KMS-11 (cell line): ENCODE measurements around the gene NPC2.

Experiments
- H2AFZ ChIP-seq: fragments of 200-600 bp; sonication (generic); 2 replicates; pipeline ENCODE4 v1.6.1; 2016; ENCODE audit warnings: antibody characterized with exemption, mixed run types, low read depth
- H3K27ac ChIP-seq: fragments of 200-600 bp; sonication (generic); 2 replicates; pipeline ENCODE4 v1.6.1; 2016; ENCODE audit warnings: mild to moderate bottlenecking, mixed run types
- H3K27me3 ChIP-seq: fragments of 200-600 bp; sonication (generic); 2 replicates; pipeline ENCODE4 v1.6.1; 2017; ENCODE audit warnings: mild to moderate bottlenecking, low read depth, mixed run types, moderate library complexity; ENCODE audit not compliant: insufficient read depth
- H3K36me3 ChIP-seq: fragments of 200-600 bp; sonication (generic); 2 replicates; pipeline ENCODE4 v1.6.1; 2017; ENCODE audit warnings: mild to moderate bottlenecking, mixed run types; ENCODE audit not compliant: insufficient read depth
- H3K4me1 ChIP-seq: fragments of 200-600 bp; sonication (generic); 2 replicates; pipeline ENCODE4 v1.6.1; 2016; ENCODE audit warnings: mild to moderate bottlenecking, low read depth, mixed run types; ENCODE audit not compliant: poor library complexity, severe bottlenecking
- H3K4me2 ChIP-seq: fragments of 200-600 bp; sonication (generic); 2 replicates; pipeline ENCODE4 v1.7.0; 2016; ENCODE audit warnings: mild to moderate bottlenecking, mixed run types
- H3K4me3 ChIP-seq: fragments of 200-600 bp; sonication (generic); IDR thresholded peaks from 2 replicates; pipeline ENCODE4 v1.6.1; 2017; ENCODE audit warnings: low read depth, low read length, mixed read lengths; ENCODE audit not compliant: insufficient read depth
- H3K79me2 ChIP-seq: fragments of 200-600 bp; sonication (generic); 2 replicates; pipeline ENCODE4 v1.6.1; 2016; ENCODE audit warnings: low read depth, mixed run types; ENCODE audit not compliant: insufficient read depth
- H3K9ac ChIP-seq: fragments of 200-600 bp; sonication (generic); 2 replicates; pipeline ENCODE4 v1.6.1; 2016; ENCODE audit warnings: mild to moderate bottlenecking, mixed run types
- H4K20me1 ChIP-seq: fragments of 200-600 bp; sonication (generic); 2 replicates; pipeline ENCODE4 v1.6.1; 2016; ENCODE audit warnings: mild to moderate bottlenecking, mixed run types; ENCODE audit not compliant: insufficient read depth
- TF ChIP-seq, protein P1 (sequence below): fragments of 200-600 bp; sonication (generic); conservative IDR thresholded peaks from 2 replicates; pipeline ENCODE4 v1.6.1; 2017; ENCODE audit warnings: low read depth, mild to moderate bottlenecking, antibody characterized with exemption, low read length, moderate library complexity, mixed read lengths

The NPC2 gene

DNA sequence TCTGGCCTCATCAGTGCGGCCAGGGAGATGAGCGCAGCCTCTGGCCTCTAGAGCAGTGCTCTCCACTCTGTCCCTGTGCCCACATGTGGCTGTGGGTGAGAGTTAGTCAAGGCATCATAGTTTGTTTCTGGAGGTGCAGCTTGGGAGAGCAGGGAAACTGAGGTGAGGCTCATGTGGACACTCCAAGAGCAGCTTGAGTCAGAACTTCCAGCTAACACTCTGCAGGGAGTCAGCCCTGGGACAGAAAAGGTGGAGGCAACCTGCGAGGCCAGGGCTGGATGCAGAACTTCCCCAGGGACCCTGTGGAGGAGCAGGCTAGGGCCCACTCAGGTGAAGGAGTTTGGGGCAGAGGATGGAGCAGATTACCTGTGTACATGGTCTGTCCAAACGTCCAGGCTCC lies 11.3 kb upstream of the NPC2 start:
- H3K4me1 ChIP-seq: no peaks in the 10 kb centered on the region
- H3K27ac ChIP-seq: no peak overlapping the region
- no peaks in the 10 kb centered on the region for H3K36me3 ChIP-seq
- no peaks in the 10 kb centered on the region for H3K79me2 ChIP-seq
- no peak overlapping the region for H2AFZ ChIP-seq
- no peak overlapping the region for H3K4me3 ChIP-seq
- H3K4me2 ChIP-seq: no peak overlapping the region
- H3K9ac ChIP-seq: no peak overlapping the region
- no peaks in the 10 kb centered on the region for H4K20me1 ChIP-seq
- TF ChIP-seq, protein P1, sequence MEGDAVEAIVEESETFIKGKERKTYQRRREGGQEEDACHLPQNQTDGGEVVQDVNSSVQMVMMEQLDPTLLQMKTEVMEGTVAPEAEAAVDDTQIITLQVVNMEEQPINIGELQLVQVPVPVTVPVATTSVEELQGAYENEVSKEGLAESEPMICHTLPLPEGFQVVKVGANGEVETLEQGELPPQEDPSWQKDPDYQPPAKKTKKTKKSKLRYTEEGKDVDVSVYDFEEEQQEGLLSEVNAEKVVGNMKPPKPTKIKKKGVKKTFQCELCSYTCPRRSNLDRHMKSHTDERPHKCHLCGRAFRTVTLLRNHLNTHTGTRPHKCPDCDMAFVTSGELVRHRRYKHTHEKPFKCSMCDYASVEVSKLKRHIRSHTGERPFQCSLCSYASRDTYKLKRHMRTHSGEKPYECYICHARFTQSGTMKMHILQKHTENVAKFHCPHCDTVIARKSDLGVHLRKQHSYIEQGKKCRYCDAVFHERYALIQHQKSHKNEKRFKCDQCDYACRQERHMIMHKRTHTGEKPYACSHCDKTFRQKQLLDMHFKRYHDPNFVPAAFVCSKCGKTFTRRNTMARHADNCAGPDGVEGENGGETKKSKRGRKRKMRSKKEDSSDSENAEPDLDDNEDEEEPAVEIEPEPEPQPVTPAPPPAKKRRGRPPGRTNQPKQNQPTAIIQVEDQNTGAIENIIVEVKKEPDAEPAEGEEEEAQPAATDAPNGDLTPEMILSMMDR: no peak
- H3K27me3 ChIP-seq: no peaks in the 10 kb centered on the region; the same call in 1 of the 2 replicates

DNA sequence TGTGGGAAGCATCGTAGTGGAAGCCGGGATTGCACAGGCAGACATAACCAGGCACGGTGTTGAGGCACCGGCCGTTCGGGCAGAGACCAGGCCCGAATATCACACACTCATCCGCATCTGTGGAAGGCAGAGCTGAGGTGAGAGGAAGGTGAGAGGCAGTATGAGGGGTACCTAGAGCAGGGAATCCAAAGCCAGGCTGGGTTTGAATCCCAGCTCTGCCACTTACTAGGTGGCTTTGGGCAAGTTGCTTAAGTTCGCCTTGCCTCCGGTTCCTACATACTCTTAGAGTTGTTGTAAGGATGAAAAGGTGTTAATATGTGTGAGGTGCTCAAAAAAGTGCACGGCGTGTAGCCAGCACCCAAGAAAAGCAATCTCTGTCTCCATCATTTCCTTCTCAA lies 10.8 kb upstream of the NPC2 start:
- no peak overlapping the region for H3K4me2 ChIP-seq
- no peaks in the 10 kb centered on the region for H3K27me3 ChIP-seq
- no peaks in the 10 kb centered on the region for H3K79me2 ChIP-seq
- no peak overlapping the region for H2AFZ ChIP-seq
- H3K4me1 ChIP-seq: no peaks in the 10 kb centered on the region
- no peak overlapping the region for H3K27ac ChIP-seq
- H3K36me3 ChIP-seq: no peaks in the 10 kb centered on the region
- H4K20me1 ChIP-seq: no peaks in the 10 kb centered on the region
- H3K9ac ChIP-seq: no peak overlapping the region
- no peak overlapping the region for H3K4me3 ChIP-seq
- TF ChIP-seq, protein P1: no peak

DNA sequence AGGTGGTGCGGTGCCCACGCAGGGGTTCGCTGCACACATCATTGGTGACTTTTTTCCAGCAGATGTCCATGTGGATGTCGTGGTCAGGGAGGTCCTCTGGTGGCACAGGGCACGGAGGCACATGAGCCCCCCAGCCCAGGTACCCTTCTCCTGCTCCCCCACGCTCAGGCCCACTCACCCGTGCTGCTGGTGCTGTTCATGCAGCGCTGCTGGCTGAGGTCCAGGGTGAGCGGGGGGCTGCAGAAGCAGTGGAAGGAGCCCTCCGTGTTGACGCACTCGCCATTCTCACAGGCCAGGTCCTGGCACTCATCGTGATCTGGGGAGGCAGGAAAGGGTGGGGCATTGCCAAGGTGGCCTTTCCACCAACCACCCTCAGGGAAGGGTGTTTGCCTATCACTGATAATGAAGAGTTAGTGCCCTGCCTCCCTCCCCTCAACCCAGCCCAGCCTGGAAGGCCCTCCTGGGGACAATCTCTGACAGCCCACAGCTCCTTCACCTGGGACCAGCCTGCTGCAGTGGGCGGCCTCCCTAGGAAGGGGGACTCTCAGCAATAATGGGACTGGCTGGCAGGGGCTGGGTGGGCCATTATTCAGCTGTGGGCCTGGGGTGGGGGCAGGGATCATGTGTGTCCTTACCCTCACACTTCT lies 10.3 kb upstream of the NPC2 start:
- TF ChIP-seq, protein P1: no peak
- Histone ChIP-seq H3K4me3 (no peak overlapping the region), H4K20me1 (no peaks in the 10 kb centered on the region), H3K4me1 (no peaks in the 10 kb centered on the region), H3K27me3 (no peaks in the 10 kb centered on the region), H3K27ac (no peak overlapping the region), H2AFZ (no peak overlapping the region), H3K9ac (no peak overlapping the region), H3K36me3 (no peaks in the 10 kb centered on the region), H3K4me2 (no peak overlapping the region), H3K79me2 (no peaks in the 10 kb centered on the region)

DNA sequence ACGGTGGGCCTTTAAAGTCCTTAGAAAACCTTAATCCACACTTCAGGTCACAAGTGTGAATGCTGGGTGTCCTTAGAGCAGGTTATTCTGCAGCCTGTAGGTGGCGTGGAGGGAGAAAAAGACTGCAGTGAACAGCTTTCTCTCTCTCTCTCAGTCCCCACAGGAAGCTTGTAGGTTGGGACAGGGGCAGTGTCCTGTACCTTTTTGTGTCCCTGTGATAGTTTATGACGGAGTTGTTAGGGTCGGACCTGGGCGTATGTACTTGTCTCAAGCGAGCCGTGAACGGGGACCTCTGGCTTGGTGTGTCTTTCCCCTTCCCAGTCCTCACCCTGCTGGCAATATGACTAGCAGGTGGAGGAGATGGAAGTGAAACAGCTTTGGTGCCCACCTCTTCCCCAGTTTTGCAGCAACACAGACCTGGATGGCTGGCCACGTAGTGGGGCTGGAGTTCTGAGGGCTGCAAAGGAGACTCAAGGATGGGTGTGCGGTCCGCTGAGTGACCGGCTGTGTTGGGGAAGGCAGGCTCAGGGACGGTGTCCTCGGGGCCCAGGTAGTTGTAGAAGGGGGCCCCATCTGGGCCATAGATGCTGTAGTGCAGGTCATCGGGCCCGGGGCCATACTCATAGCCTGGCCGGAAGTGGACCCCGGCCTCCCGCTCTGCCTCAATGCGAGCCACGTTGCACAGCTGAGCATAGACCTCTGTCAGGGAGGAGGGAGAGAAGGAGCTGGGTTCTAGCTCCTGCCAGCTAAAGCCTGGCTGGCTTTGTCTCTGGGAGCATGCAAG lies 9.3 kb upstream of the NPC2 start:
- no peaks in the 10 kb centered on the region for H3K36me3 ChIP-seq
- TF ChIP-seq, protein P1: peak; percentile 61
- no peaks in the 10 kb centered on the region for H3K79me2 ChIP-seq
- peak overlapping the region; percentile 42; the same call in 1 of the 2 replicates for H3K4me2 ChIP-seq
- H3K4me3 ChIP-seq: no peak overlapping the region
- H3K9ac ChIP-seq: no peak overlapping the region
- H3K27ac ChIP-seq: no peak overlapping the region
- H4K20me1 ChIP-seq: no peaks in the 10 kb centered on the region
- H3K27me3 ChIP-seq: no peaks in the 10 kb centered on the region
- H2AFZ ChIP-seq: no peak overlapping the region
- no peaks in the 10 kb centered on the region for H3K4me1 ChIP-seq
